SK-N-MC (cell line): ENCODE measurements around the gene S100A9.

Experiments used
- EZH2 ChIP-seq: fragments of 200-600 bp; sonication (generic); IDR thresholded peaks from one replicate; pipeline ENCODE4 v1.6.1; 2017; ENCODE audit warnings: antibody characterized with exemption
- FOXP2 ChIP-seq: optimal IDR thresholded peaks from 2 replicates; pipeline ENCODE3; 2011; ENCODE audit warnings: mild to moderate bottlenecking, moderate library complexity; ENCODE audit not compliant: insufficient read depth; ENCODE audit errors: extremely low read length, control extremely low read depth
- POLR2AphosphoS5 ChIP-seq: IDR thresholded peaks from 2 replicates; pipeline ENCODE4 v1.6.1; 2012; ENCODE audit warnings: mild to moderate bottlenecking, low read depth, low read length, borderline replicate concordance

- no peak for TF ChIP-seq POLR2AphosphoS5
- TF ChIP-seq EZH2: no peak
- no peak for TF ChIP-seq FOXP2
Measured at GRCh38 chr1:153333902-153334301, 23.8 kb upstream of the S100A9 start.
